ENCODE data around the gene TRIO. TPM values are rescaled to one million over a fixed set of nuclear protein-coding genes. Genes with fewer than 3 reads are reported as not detected.

The TRIO gene
- total and polyA plus RNA-seq, 2 of the 8 experiments (the other 6 are each of a cell fraction or from before 2014, with no cell fraction given), result 35.1 to 69.1 TPM

- ChIA-PET CTCF (ENCODE audit: partially characterized antibody) (interaction anchor here (1.1 to 1.7 kb wide), 3 partner anchors 8 to 327 kb away, joined by 3 to 5 read pairs (median 4); no protein-coding TSS in a partner anchor), POLR2A (ENCODE audit: partially characterized antibody) (interaction anchor here (1.1 kb wide), 1 partner anchor 46 kb away, joined by 3 read pairs; no protein-coding TSS in a partner anchor)
- Histone ChIP-seq H2AFZ (ENCODE audit: low read length) (no peak overlapping the region), H2BK20ac (ENCODE audit: low read length) (no peak overlapping the region), H3K4me1 (replicated peaks in 1 of 4; ENCODE audit: control insufficient read depth in 3 of 4, insufficient read depth in 4 of 4, low read length in 3 of 4) (no peaks in the 10 kb centered on the region), H2BK15ac (ENCODE audit: low read length) (no peak overlapping the region), H3K9me3 (ENCODE audit: insufficient read depth in 2 of 2, low read depth in 1 of 2, low read length in 1 of 2) (no peaks in the 10 kb centered on the region), H3K9ac (replicated peaks in 1 of 4; ENCODE audit: extremely low read depth in 1 of 4, low read depth in 3 of 4, low read length in 3 of 4) (no peak overlapping the region), H2BK5ac (ENCODE audit: low read depth, low read length) (no peak overlapping the region), H3K18ac (ENCODE audit: extremely low read depth, low read length) (no peak overlapping the region), H3K36me3 (ENCODE audit: control insufficient read depth in 2 of 4, insufficient read depth in 4 of 4, low read length in 3 of 4) (peaks cover 0 to 41% (median 24%) of the 10 kb centered on the region in 4 experiments; a peak in 7 of 8 replicates), H3K4me3 (ENCODE audit: extremely low read depth in 1 of 4, insufficient read depth in 2 of 4, low read depth in 3 of 4, low read length in 4 of 4) (no peak overlapping the region), H3K23me2 (ENCODE audit: low read depth, low read length) (no peaks in the 10 kb centered on the region), H3K56ac (replicated peaks; ENCODE audit: insufficient read length, low read depth, low read length) (no peak overlapping the region), H3K79me1 (ENCODE audit: low read depth, low read length) (peaks cover 2% of the 10 kb centered on the region; the same call in 1 of the 2 replicates), H4K5ac (ENCODE audit: insufficient read length, low read depth, low read length) (no peak overlapping the region), H3K14ac (ENCODE audit: insufficient read length) (no peak overlapping the region), H4K91ac (replicated peaks; ENCODE audit: insufficient read length, low read length) (no peak overlapping the region), H4K20me1 (replicated peaks in 1 of 2; ENCODE audit: control insufficient read depth in 1 of 2, insufficient read depth in 2 of 2, low read length in 2 of 2) (peaks cover 0 to 3% of the 10 kb centered on the region in 2 experiments), H3K23ac (ENCODE audit: insufficient read length) (no peak overlapping the region), H3K4me2 (ENCODE audit: insufficient read depth in 1 of 2, low read depth in 2 of 2, low read length in 2 of 2) (no peak overlapping the region), H2BK120ac (replicated peaks; ENCODE audit: low read depth, low read length) (no peak overlapping the region), H3K4ac (replicated peaks; ENCODE audit: insufficient read length, low read depth, low read length) (no peak overlapping the region), H4K8ac (ENCODE audit: extremely low read depth, insufficient read depth, low read length) (no peak overlapping the region), H2BK12ac (ENCODE audit: low read depth, low read length) (no peak overlapping the region), H2AK5ac (ENCODE audit: low read depth, low read length) (no peak overlapping the region), H3K79me2 (ENCODE audit: control insufficient read depth in 1 of 2, insufficient read depth in 2 of 2, low read length in 2 of 2) (peaks cover 0 to 3% of the 10 kb centered on the region in 2 experiments; a peak in 1 of 4 replicates), H3K27ac (ENCODE audit: low read depth, low read length) (no peak overlapping the region), H3K27me3 (replicated peaks in 1 of 4; ENCODE audit: control insufficient read depth in 3 of 4, extremely low read depth in 1 of 4, insufficient read depth in 3 of 4, low read length in 3 of 4) (no peaks in the 10 kb centered on the region)
- WGBS, 2 experiments (ENCODE audit: extremely low coverage in 1 of 2, insufficient coverage in 1 of 2, insufficient read length in 1 of 2, insufficient replicate concordance in 2 of 2, low coverage in 1 of 2, low lambda C conversion rate in 2 of 2, missing lambda C conversion rate in 1 of 2), result 92% methylated on average over 4 of the region's 4 CpGs; no CpG with 5 or more reads in 1 of the 2 experiments
- DNase-seq (ENCODE audit: low read depth in 1 of 2, low spot score in 2 of 2) (no peak), FAIRE-seq (no peak)
- TF ChIP-seq BCL11A (IDR thresholded peaks at IDR 0.05; ENCODE audit: low read depth in 2 of 2, low read length in 2 of 2) (no peak), ZNF274 (IDR thresholded peaks at IDR 0.05; ENCODE audit: borderline replicate concordance, extremely low read depth, low read length) (no peak), NRF1 (IDR thresholded peaks at IDR 0.05; ENCODE audit: low read depth, low read length) (no peak), BRCA1 (IDR thresholded peaks at IDR 0.05; ENCODE audit: low read depth, low read length) (no peak), POLR2AphosphoS5 (IDR thresholded peaks at IDR 0.05; ENCODE audit: low read depth, low read length) (no peak), CREB1 (IDR thresholded peaks at IDR 0.05) (no peak), SP4 (IDR thresholded peaks at IDR 0.05; ENCODE audit: low read length) (no peak)
These were observed 171.0 kb downstream of the TRIO start for GRCh38 chr5:14313986-14314690.
